Pancreas (tissue), 10 donors: Measurements from ENCODE around the gene KAT5. TPM values are rescaled to one million over a fixed set of nuclear protein-coding genes. Genes with fewer than 3 reads are reported as not detected.
"Not testable (repeated sequence)": the region's sequence is repeated elsewhere in the genome, so short reads cannot be mapped to it uniquely, and the experiment has no call there.

Experiments used
- ATAC-seq, 4 donors: fragments of 200-7000 bp; cut with Tn5 transposase; one replicate each; pipeline versions ENCODE4 v1.8.0 to v1.9.1; 2020; ENCODE audit warnings: mild to moderate bottlenecking in 4 of 4, moderate library complexity in 4 of 4
- DNase-seq, 6 donors: peaks; one replicate each; pipeline ENCODE4 v3.0.0-alpha.2; 2020
- FAIRE-seq: peaks from 2 replicates; lab custom pipeline; 2012; peaks lifted over from hg19 to GRCh38; lab: Jason Lieb, UNC
- H3K27ac ChIP-seq, 4 donors: fragments of 200-600 bp; sonication (generic); 1 replicate in 3 of 4; 2 replicates in 1 of 4; pipeline versions ENCODE4 v1.5.0 to v1.8.0; 2020
- H3K27me3 ChIP-seq, 4 donors: fragments of 200-600 bp; one replicate each; pipeline ENCODE4 v1.8.0; 2021
- H3K36me3 ChIP-seq, 3 donors: fragments of 200-600 bp; sonication (generic) in 1 of 3; one replicate each; pipeline versions ENCODE4 v1.5.0 to v1.8.0; 2020 to 2021
- H3K4me1 ChIP-seq, 3 donors: fragments of 200-600 bp; one replicate each; pipeline ENCODE4 v1.8.0; 2021
- H3K4me3 ChIP-seq, 4 donors: fragments of 200-600 bp; sonication (generic) in 2 of 4; one replicate each; pipeline versions ENCODE4 v1.5.0 to v1.8.0; 2020 to 2021
- H3K9me3 ChIP-seq, 4 donors: fragments of 200-600 bp; one replicate each; pipeline ENCODE4 v1.8.0; 2021
- CTCF ChIP-seq, 4 donors: fragments of 200-600 bp; sonication (generic) in 3 of 4; IDR thresholded peaks; one replicate each; pipeline versions ENCODE4 v1.5.0 to v1.8.0; 2021; ENCODE audit warnings: antibody characterized with exemption in 4 of 4
- WGBS, 2 donors: extraction: QIAGEN DNeasy Blood & Tissue Kit; methylation state at CpG; one replicate each; pipeline ENCODE4 v1.1.7; 2013; 5-methylcytosine and 5-hydroxymethylcytosine counted together
- intact Hi-C, 3 donors: fragments of 100-400 bp; cut with DNase I; formaldehyde crosslinking; loops; one replicate each; pipeline versions ENCODE4 v1.11.1 to v1.14.2; 2022
- polyA plus RNA-seq, 2 donors: library from polyadenylated mRNA; stranded (reverse); fragments of 200-250 nt; gene quantifications; one replicate each; pipeline ENCODE4 v1.2.3, GENCODE V29; 2013
- total RNA-seq, 6 donors: library from RNA; stranded (reverse); fragmentation: NEBNext Ultra II Directional in 4 of 6; extraction: Animal tissue kit (Norgen Biotek cat#: 25700) in 4 of 6; gene quantifications; one replicate each; pipeline versions ENCODE4 v1.2.1 to v1.2.4, GENCODE V29; 2021 to 2023
- donor health status: healthy with polysubstance abuse.
- donor health status: DM: no; HTN: no; CAD: no; lungs with moderate emphysema.
- donor health status: DM: no; HTN: no; CAD: no.
- donor health status: control.
- donor health status: control.
- donor health status: Bipolar disorder and iron deficiency.
- donor health status: DM: yes; HTN: yes; CAD: no.
- donor health status: DM: no; HTN: no; CAD: no.
- donor health status: DM: no; HTN: no; CAD: no.
- donor health status: DM: yes; HTN: yes; CAD: no.

Gene KAT5
- total and polyA plus RNA-seq, 8 donors: 26.5 to 99.6 (median 35.7) TPM

GRCh38 chr11:65744026-65744698 is 32.1 kb downstream of the KAT5 start:
- WGBS, 2 donors: 53 to 62% methylated on average over 17 to 18 of the region's 18 CpGs

GRCh38 chr11:65744699-65745042 is 32.6 kb downstream of the KAT5 start:
- no peak for TF ChIP-seq CTCF (IDR thresholded peaks at IDR 0.05)
- peak in 2 of 4 donors; percentile 24 to 29 for ATAC-seq
- H3K9me3 ChIP-seq: no peaks in the 10 kb centered on the region
- H3K27ac ChIP-seq: no peak overlapping the region
- no peaks in the 10 kb centered on the region for H3K27me3 ChIP-seq
- WGBS, 2 donors: 64 to 65% methylated on average over 8 of the region's 8 CpGs
- FAIRE-seq: no peak
- no peaks in the 10 kb centered on the region for H3K36me3 ChIP-seq
- no peak overlapping the region for H3K4me3 ChIP-seq
- H3K4me1 ChIP-seq: no peaks in the 10 kb centered on the region
- intact Hi-C loops: no loop called here
- DNase-seq: no peak

More at GRCh38 chr11:65744026-65744698, 32.1 kb downstream of the KAT5 start:
- no peak overlapping the region for H3K27ac ChIP-seq
- no peaks in the 10 kb centered on the region for H3K27me3 ChIP-seq
- no peak for TF ChIP-seq CTCF (IDR thresholded peaks at IDR 0.05)
- no peaks in the 10 kb centered on the region for H3K9me3 ChIP-seq
- no peak for FAIRE-seq
- intact Hi-C loops: no loop called here
- H3K36me3 ChIP-seq: no peaks in the 10 kb centered on the region
- peak; percentile 46 to 71 (median 65) for DNase-seq
- peak; percentile 96 to 100 (median 98) for ATAC-seq
- peak overlapping the region in 1 of 4 donors; percentile 22 for H3K4me3 ChIP-seq
- H3K4me1 ChIP-seq: no peaks in the 10 kb centered on the region

- Histone ChIP-seq H3K27ac (no peak overlapping the region), H3K36me3 (no peaks in the 10 kb centered on the region), H3K4me1 (no peaks in the 10 kb centered on the region), H3K9me3 (no peaks in the 10 kb centered on the region), H3K4me3 (no peak overlapping the region), H3K27me3 (no peaks in the 10 kb centered on the region)
- ATAC-seq: peak in 1 of 4 donors; percentile 17
- TF ChIP-seq CTCF (IDR thresholded peaks at IDR 0.05): no peak
- 78 to 87% methylated on average over 17 of the region's 17 CpGs for WGBS, 2 donors
- intact Hi-C loops: no loop called here
- DNase-seq: peak in 1 of 6 donors; percentile 53
- FAIRE-seq: no peak
These were observed 33.0 kb downstream of the KAT5 start for GRCh38 chr11:65745049-65745448.

- intact Hi-C loops, DNase-seq, H3K27ac ChIP-seq, FAIRE-seq, ATAC-seq, H3K36me3 ChIP-seq, H3K27me3 ChIP-seq, H3K4me1 ChIP-seq, H3K4me3 ChIP-seq, H3K9me3 ChIP-seq: not testable (repeated sequence)
- 43 to 61% methylated on average over 3 to 5 of the region's 5 CpGs for WGBS, 2 donors
These were observed 50.1 kb downstream of the KAT5 start for GRCh38 chr11:65762169-65762568.

GRCh38 chr11:65762816-65763215 is 50.8 kb downstream of the KAT5 start:
- intact Hi-C loops, ATAC-seq: not testable (repeated sequence)

GRCh38 chr11:65764434-65764833 is 52.4 kb downstream of the KAT5 start:
- 45 to 46% methylated on average over 5 of the region's 5 CpGs for WGBS, 2 donors
- FAIRE-seq (no peak), ATAC-seq (no peak), DNase-seq (no peak)
- intact Hi-C loops: no loop called here
- H3K4me3 ChIP-seq: no peak overlapping the region
- no peak overlapping the region for H3K27ac ChIP-seq
- H3K9me3 ChIP-seq: no peaks in the 10 kb centered on the region
- no peaks in the 10 kb centered on the region for H3K27me3 ChIP-seq
- H3K36me3 ChIP-seq: no peaks in the 10 kb centered on the region
- TF ChIP-seq CTCF (IDR thresholded peaks at IDR 0.05): no peak
- H3K4me1 ChIP-seq: no peaks in the 10 kb centered on the region

More at GRCh38 chr11:65762816-65763215, 50.8 kb downstream of the KAT5 start:
- not testable (repeated sequence) for DNase-seq, FAIRE-seq, H3K9me3 ChIP-seq, H3K4me3 ChIP-seq, H3K4me1 ChIP-seq, H3K36me3 ChIP-seq, H3K27ac ChIP-seq, H3K27me3 ChIP-seq
- 92 to 98% methylated on average over 19 to 29 of the region's 29 CpGs for WGBS, 2 donors
